GM04503 (cell line): ENCODE results near the gene GPATCH8.
"Not testable (repeated sequence)": the region's sequence is repeated elsewhere in the genome, so short reads cannot be mapped to it uniquely, and the experiment has no call there.

Experiments used
- DNase-seq: peaks from one replicate; pipeline ENCODE4 v3.0.0-alpha.2; 2012; ENCODE audit warnings: low read depth

The GPATCH8 gene

DNA sequence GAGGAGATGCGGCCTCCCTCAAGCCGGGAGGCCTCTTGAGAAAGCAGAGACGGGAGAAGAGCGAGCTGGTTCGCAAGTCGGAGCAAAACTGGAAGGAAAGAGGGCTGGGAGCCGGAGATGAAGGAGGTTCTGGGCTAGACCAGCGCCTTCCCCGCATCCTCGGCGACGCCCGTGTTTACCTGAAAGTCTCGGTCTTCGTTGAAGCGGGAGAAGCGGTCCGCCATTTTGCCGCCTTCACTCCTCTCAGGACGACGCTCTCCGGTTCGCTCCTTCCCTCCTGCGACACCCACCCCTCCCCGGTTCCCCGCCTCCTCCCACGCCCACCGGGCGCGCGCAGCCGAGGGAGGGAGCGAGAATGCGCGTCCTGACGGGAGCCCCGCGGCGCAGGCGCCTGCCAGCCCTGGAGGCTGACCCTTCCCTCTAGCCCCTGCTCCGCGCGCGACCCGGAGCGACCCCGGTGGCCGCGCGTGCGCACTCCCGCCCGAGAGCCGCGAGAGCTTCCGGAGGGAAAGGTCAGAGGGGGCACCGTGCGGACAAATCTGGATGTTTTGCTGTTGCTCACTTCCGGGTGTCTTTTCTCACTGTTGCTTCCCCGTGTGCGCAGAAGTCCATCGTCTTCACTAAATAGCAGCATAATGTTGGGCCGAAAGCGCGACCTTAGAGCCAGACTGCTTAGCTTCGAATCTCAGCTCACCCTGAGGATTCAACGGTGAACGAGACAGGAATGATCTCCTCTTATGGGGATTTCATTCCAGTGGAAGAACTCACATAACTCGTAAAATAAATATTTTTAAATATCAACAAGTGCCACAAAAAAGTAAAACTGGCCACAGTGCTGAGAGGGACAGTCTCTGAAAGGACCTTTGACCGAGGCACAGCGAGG is at the start of gene GPATCH8:
GPATCH8 (minus strand) TSS at position 260 of the 883 bp plus-strand sequence; CDS start at position 224, 36 bp downstream.
- DNase-seq = peak; percentile 77

GRCh38 chr17:44552361-44552760 is 49.2 kb upstream of the GPATCH8 start:
- DNase-seq = no peak

DNA sequence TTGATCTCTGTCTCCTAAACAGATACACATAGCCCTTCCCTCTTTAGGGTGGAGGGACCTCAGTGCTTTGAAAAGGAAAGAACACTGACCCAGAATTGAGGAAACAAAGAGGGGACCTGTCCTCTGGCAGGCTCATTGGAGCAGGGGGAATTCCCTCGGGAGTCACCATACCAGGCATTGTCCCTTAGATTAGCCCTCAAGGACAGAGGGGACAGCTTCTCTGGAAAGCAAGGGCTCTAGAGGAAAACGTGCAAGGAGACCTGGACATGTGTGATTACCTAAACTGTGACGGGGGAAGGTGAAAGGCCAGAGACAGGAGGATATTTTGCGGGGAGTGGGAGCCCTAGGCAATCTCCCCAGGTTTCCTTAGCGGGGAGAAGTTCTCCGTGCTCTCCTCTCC is 46.5 kb upstream of the GPATCH8 start:
- DNase-seq = no peak

- DNase-seq = no peak
These were observed 45.4 kb upstream of the GPATCH8 start for GRCh38 chr17:44548376-44549230.

GRCh38 chr17:44547625-44548267 is 44.5 kb upstream of the GPATCH8 start:
- no peak for DNase-seq

DNA sequence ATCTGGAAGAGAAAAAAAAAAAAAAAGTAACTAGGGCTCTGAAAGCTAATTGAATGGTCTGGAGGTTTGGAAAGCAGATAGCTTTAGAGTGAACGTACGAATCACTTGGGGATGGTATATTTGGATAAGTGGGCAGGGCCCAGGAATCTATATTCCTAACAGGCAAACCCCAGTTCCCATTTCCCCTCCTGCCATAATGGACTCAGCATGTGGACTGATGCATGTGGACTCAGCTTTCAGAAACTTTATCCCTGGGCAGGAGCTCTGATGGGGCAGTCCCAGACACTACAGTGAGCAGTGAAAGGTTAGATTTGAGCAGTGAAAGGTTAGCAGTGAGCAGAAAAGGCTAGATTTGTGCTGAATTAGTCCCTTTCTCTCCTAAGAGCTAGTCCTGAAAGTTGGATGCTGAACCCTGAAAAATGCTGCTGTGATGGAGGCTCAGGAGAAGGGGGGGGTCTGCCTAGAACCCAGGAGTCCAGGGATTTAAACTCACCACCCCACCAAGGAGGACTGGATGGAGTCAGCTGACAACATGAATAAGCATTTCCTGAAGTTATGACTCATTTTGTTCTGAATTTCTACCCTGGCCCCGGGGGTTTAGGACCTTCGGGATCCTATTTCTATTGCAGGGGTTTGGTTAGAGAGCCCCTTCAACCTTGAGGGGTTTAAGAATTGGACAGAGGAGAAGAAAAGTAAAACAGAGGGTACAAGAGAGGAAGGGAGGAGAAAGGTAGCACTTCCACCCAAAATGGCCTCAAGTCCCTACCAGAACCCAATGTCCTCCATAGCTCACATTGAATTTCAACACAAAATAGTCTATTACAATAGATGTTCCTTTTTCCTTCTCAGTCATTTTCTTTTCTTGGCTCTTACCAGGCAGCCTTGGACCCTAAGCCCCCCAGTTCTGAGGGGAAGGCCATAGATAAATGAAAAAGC is 43.7 kb upstream of the GPATCH8 start:
- DNase-seq = no peak

DNA sequence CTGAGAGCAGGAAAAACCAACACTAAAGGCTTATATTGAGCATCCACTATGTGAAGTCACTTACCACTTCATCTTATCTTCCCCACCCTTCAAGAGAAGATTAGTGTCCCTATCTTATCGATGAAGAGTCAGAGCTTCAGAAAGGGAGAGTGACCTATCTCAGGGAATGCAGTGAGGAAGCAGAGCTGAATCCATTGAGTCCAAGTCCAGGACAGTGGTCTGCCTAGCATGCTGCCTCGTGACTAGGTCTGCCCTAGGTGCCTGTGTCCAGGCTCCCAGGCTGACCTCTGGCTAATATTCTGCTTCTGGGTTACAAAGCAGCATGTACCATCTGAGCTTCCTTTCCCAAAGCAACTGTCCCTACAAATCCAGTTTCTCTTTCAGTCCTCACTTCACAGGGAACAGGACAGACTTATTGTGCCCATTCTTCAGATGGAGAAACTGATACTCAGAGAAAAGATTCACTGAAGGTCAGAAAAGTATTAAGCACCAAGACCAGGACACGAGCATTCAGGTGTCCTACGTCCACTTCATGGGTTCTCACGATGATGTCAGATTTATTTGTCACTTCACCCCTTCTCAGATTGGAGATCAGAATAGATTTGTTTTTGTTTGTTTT is 40.8 kb upstream of the GPATCH8 start:
- DNase-seq = no peak

DNA sequence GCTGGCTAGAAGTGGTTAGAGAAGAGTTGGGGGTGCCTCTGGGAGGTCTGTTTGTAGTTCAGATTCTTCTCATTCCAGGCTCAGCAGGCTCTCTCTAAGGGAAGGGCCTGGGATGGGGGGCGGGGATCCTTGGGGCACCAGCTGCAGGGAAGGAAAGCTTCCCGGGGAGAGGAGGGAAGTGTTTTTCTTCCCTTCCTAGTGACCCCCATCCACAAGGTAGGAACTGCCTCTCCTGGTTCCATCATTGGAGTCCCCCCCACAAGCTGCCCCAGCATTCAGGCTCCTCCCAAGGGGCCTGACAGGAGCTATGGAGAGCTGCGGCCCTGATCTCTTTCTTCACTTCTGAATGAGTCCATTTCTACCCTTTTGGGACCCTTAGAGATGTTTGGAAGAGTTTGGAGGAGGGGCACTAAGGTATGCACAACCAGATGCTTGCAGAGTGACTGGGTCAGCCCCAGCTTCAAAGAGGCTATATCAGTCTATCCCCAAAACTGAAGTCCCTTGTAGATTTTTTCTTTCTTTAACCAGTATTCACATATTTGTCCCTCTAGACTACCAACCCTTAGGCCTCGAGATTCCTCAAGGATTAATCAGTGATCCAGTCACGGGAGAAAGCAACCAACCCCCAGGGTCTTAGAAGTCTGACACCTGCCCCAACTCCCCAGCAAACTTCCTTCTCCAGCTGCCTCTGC is 40.2 kb upstream of the GPATCH8 start:
- peak; percentile 88 for DNase-seq

DNA sequence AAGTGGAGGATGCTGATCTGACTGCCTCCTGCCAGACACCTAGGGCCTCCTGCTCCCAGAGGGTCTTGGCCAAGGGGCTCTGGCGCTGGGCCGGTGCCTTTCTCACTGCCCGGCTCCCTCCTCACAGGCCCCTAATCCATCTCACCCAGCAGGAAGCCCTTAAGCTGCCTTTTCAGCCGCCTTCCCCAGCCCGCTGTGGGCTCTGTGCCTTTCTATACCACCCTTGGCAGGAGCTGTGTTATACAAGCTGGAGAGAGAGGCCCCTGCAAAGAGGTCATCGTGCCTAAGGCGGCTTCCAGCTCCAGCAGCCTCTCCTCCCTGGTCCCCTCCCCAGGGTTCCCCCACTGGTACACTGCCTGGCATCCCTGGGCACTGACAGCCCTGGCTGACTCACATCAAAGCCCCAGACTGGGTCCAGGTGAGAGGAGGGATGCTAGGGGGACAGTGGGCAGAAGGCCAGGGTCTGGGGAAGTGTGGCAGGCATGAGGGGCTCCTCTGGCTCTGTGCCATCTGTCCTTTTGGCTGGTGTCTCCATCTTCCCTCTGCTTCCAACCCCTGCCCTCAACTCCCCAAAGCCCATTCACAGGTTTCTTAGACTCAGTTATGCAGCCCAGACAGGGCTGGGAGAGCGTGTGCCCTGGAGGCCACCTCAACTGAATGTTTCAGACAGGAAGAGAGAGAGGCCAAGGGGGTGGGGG is 38.8 kb upstream of the GPATCH8 start:
- DNase-seq = no peak

DNA sequence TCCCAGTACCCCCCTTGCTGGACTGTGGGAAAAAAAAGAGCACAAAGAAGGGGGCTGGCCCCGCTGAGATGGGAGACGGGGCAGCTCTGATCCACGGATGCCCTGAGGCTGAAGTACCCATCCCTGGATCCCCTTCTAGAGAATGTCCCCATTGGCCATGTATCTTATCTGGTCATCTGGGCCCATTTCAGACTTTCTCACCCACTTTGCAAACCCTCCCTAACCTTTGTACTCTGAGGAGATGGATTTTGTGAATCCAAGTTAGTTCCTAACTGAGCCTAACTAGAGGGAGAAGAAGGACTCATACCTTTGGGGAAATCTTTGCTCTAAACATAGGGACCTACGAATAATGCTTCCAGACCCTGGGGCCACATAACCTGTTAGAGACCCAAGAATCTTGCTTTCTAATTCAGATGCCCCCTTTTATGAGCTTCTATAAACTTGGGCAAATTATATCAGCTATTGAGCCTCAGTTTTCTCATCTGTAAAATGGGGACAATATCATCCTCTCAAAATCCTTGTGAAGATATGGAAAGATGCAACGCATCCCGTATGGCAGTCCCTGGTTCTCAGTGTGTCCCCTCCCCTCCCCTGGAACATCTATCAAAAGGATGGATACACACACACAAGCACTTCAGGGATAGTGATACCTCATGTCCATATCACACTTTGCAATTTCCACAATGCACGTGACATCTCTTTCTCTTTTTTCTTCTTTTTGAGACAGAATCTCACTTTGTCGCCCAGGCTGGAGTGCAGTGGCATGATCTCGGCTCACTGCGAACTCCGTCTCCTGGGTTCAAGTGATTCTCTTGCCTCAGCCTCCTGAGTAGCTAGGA is 37.3 kb upstream of the GPATCH8 start:
- DNase-seq = no peak

- DNase-seq = no peak
These were observed 36.5 kb upstream of the GPATCH8 start for GRCh38 chr17:44539673-44540072.

GRCh38 chr17:44537922-44538321 is 34.7 kb upstream of the GPATCH8 start:
- not testable (repeated sequence) for DNase-seq

- no peak for DNase-seq
These were observed 33.1 kb upstream of the GPATCH8 start for GRCh38 chr17:44536090-44536953.

GRCh38 chr17:44533533-44534246 is 30.5 kb upstream of the GPATCH8 start:
- DNase-seq = no peak

GRCh38 chr17:44530896-44531418 is 27.8 kb upstream of the GPATCH8 start:
- no peak for DNase-seq

GRCh38 chr17:44529864-44530263 is 26.7 kb upstream of the GPATCH8 start:
- no peak for DNase-seq

- no peak for DNase-seq
These were observed 24.7 kb upstream of the GPATCH8 start for GRCh38 chr17:44527954-44528353.
